HG02623 (cell line): Measurements from ENCODE around the gene ADAMTS13.
"Not testable (repeated sequence)": the region's sequence is repeated elsewhere in the genome, so short reads cannot be mapped to it uniquely, and the experiment has no call there.

Source experiments
- ATAC-seq: cut with Tn5 transposase; IDR thresholded peaks from one replicate; pipeline ENCODE4 v1.9.1; 2021; ENCODE audit warnings: moderate library complexity; ENCODE audit not compliant: unreplicated experiment

ADAMTS13 gene

GRCh38 chr9:133424187-133424586 is 2.0 kb downstream of the ADAMTS13 start:
- ATAC-seq, result no peak

DNA sequence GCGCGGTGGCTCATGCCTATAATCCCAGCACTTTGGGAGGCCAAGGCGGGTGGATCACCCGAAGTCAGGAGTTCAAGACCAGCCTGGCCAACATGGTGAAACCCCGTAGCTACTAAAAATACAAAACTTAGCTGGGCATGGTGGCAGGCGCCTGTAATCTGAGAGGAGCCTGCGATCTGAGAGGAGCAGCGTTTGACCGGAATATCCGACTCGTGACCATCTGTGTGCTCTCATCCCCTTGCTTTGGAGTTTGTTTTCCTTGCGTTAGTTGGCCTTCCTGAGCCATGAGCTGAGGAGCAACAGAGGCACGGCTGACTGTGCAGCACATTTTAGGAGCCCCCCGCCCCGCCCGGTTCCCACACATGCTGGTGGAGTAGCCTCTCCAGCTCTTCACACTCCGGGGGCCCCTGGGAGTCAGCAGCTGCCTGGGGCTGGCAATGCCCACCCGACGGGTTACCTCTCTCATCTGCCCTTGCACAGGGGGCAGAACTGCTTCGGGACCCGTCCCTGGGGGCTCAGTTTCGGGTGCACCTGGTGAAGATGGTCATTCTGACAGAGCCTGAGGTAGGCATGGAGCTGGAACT is 3.0 kb downstream of the ADAMTS13 start:
- no peak for ATAC-seq

DNA sequence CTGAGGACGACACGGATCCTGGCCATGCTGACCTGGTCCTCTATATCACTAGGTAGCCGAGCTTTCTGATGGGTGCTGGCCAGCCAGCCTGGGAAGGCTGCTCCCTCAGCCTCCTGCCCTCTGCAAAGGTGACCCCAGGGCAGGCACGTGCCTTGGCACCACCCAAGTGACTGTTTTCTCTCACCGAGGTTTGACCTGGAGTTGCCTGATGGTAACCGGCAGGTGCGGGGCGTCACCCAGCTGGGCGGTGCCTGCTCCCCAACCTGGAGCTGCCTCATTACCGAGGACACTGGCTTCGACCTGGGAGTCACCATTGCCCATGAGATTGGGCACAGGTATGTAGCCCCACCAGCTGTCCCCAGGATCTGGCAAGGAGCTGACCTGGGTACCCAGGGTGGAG is 3.8 kb downstream of the ADAMTS13 start:
- no peak for ATAC-seq

DNA sequence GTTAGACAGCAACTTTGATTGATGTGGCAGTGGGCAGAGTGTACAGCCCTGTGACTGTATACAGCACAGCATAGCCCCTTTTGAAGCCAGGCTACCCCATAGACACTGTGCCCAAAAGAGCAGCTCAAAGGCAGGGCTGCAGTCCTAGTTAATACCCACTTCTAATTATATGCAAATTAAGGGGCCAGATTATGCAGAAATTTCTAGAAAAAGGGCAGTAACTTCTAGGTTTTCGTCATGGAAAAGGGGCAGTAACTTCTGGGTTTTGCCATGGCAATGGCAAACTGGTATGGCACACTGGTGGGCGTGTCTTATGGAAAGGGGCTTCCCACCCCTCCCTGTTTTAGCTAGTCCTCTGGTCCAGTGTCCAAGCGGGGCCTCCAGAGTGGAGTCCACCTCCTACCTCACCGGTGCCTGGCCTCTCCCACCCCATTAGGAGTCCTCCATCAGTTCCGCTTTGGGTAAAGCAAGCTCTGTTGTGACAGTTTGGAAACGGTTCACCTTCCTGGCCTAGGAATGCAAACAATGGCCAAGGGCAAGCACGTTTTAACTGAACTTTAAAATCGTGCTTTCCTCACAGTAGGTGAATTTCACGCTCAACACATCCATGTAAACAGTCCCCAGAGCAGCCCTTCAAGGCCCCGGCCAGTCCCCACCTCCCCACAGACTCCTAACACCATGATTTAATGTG is 5.6 kb downstream of the ADAMTS13 start:
- no peak for ATAC-seq

DNA sequence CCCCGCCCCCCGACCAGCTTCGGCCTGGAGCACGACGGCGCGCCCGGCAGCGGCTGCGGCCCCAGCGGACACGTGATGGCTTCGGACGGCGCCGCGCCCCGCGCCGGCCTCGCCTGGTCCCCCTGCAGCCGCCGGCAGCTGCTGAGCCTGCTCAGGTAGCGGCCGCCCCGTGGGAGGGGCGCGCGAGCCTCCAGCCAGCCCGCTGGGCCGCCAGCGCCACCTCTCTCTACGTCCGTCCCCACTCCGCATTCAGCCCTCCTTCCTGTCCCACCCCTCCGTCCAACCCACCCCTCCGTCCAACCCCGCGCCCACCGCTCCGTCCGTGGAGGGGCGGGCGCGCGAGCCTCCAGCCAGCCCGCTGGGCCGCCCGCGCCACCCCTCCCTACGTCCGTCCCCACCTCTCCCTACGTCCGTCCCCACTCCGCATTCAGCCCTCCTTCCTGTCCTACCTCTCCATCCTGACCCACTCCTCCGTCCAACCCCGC is 6.5 kb downstream of the ADAMTS13 start:
- no peak for ATAC-seq

GRCh38 chr9:133429214-133429613 is 7.0 kb downstream of the ADAMTS13 start:
- ATAC-seq, result no peak

- no peak for ATAC-seq
Measured at GRCh38 chr9:133429641-133430161, 7.5 kb downstream of the ADAMTS13 start.

- ATAC-seq, result no peak
Measured at GRCh38 chr9:133430244-133430643, 8.1 kb downstream of the ADAMTS13 start.

DNA sequence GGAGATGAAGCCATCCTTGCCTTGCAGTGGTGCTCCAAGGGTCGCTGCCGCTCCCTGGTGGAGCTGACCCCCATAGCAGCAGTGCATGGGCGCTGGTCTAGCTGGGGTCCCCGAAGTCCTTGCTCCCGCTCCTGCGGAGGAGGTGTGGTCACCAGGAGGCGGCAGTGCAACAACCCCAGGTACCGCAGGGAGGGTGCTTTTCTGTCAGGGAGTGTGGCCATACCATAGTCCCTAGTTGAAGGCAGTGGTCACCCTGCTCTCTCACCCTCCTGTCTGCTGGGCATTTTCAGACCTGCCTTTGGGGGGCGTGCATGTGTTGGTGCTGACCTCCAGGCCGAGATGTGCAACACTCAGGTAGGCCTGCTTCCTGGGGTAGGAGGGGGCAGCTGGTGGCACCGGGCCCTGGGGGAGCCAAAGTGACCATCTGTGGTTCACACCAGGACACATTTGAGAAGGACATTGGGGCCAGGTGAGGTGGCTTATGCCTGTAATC is 11.2 kb downstream of the ADAMTS13 start:
- ATAC-seq, result no peak

DNA sequence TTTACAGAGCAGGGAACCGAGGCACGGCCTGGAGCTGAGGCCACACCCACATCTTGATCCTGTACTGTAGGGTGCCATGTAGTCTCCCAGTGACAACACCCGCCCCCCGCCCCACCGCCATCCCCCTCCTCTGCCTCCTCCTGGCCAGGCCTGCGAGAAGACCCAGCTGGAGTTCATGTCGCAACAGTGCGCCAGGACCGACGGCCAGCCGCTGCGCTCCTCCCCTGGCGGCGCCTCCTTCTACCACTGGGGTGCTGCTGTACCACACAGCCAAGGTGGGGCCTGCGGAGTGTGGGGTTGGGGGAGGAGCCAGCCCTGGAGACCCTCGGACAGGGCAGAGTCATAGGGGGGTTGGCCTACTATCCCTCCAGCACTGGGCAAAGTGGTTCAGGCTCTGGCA is 14.5 kb downstream of the ADAMTS13 start:
- ATAC-seq, result no peak

GRCh38 chr9:133437753-133438531 is 15.8 kb downstream of the ADAMTS13 start:
- ATAC-seq, result no peak

GRCh38 chr9:133439337-133439736 is 17.2 kb downstream of the ADAMTS13 start:
- ATAC-seq, result no peak

GRCh38 chr9:133440874-133441273 is 18.7 kb downstream of the ADAMTS13 start:
- no peak for ATAC-seq

- no peak for ATAC-seq
Measured at GRCh38 chr9:133441571-133441970, 19.4 kb downstream of the ADAMTS13 start.

DNA sequence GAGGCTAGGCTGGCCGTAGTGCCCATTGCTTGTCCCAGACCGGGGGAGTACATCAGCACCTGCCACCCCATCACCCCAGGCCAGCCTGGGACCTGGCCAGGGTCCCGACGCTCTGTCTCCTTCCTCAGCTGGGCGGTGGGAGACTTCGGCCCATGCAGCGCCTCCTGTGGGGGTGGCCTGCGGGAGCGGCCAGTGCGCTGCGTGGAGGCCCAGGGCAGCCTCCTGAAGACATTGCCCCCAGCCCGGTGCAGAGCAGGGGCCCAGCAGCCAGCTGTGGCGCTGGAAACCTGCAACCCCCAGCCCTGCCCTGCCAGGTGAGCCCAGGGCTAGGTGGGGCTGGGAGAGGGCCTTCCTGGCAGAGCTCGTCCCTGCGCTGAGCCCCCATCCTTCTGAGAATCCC is 21.1 kb downstream of the ADAMTS13 start:
- ATAC-seq, result no peak

- ATAC-seq, result no peak
Measured at GRCh38 chr9:133443982-133444381, 21.8 kb downstream of the ADAMTS13 start.

DNA sequence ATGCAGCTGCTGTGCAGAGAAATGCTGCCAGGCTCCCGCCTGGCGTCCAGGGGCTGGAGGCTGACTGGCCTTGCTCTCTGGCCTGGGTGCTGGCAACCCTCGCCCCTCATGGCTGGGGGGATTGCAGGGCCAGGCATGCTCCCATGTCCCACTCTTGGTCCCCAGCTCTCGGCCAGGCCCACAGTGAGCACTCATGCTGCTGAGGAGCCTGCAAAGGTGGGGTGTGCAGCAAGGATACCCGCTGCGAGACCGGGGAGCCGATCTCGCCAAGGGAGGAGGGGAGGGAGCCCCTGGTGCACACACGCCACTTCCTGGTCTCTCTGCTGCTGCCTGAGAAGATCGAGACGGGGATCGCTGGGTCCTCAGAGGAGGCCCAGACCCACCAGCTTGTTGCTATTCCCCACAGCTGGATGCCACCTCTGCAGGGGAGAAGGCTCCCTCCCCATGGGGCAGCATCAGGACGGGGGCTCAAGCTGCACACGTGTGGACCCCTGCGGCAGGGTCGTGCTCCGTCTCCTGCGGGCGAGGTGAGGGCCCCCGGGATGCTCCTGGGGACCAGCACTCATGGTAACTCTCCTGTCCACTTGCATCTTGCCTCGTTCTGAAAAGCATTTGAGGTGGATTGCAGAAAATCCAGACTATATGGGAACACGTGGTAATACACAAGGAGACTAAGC is 23.3 kb downstream of the ADAMTS13 start:
- no peak for ATAC-seq

DNA sequence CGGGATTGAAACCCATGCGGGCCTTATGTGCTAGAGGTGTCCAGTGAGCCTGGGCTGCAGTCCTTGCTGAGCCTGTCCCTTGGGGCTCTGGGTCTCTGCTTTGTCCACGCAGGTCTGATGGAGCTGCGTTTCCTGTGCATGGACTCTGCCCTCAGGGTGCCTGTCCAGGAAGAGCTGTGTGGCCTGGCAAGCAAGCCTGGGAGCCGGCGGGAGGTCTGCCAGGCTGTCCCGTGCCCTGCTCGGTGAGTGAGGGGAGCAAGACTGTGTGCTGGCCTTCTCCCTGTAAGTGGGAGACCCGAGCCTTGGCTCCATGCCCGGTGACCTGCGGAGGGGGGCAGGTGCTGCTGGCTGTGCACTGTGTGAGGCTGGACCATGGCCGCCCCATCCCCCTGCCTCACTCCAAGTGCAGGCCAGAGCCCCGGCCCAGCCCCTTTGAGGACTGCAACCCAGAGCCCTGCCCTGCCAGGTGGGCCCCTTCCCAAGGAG is 26.4 kb downstream of the ADAMTS13 start:
- no peak for ATAC-seq

GRCh38 chr9:133449760-133450159 is 27.6 kb downstream of the ADAMTS13 start:
- ATAC-seq, result no peak

- not testable (repeated sequence) for ATAC-seq
Measured at GRCh38 chr9:133451865-133452264, 29.7 kb downstream of the ADAMTS13 start.

DNA sequence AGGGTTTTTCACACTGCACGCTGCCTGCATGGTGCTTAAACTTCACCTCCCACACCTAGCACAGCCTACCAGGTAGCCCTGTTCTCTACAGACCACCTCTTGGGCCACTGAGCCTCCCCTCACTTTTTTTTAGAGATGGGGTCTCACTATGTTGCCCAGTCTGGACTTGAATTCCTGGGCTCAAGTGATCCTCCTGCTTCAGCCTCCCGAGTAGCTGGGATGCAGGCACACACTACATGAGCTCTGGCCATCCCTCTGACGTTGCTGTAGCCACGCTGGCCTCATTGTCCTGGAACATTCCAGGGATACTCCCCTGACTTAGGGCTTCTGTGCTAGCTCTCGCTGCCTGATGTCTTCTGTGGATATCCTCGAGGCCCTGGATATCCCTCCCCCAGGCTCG is 30.4 kb downstream of the ADAMTS13 start:
- ATAC-seq, result no peak
